Gastroesophageal sphincter (tissue), 3 donors: ENCODE measurements around the gene JCAD.

ENCODE experiments used
- CTCF ChIP-seq, 4 experiments: fragments of 200-600 bp in 2 of 4; fragments of 450-650 bp in 2 of 4; sonication (generic) in 1 of 4; IDR thresholded peaks; one replicate each; pipeline ENCODE4 v1.5.1; 2017 to 2019; ENCODE audit warnings: antibody characterized with exemption in 4 of 4, mild to moderate bottlenecking in 2 of 4, moderate library complexity in 2 of 4
- EP300 ChIP-seq: sonication (generic); formaldehyde crosslinking; IDR thresholded peaks from one replicate; pipeline ENCODE4 v1.6.1; 2017; ENCODE audit warnings: antibody characterized with exemption, mild to moderate bottlenecking
- POLR2A ChIP-seq, 2 donors: fragments of 450-650 bp; IDR thresholded peaks; one replicate each; pipeline ENCODE4 v1.6.1; 2017; ENCODE audit warnings: antibody characterized with exemption in 2 of 2, mild to moderate bottlenecking in 2 of 2, moderate library complexity in 1 of 2
- POLR2AphosphoS5 ChIP-seq: sonication (generic); formaldehyde crosslinking; IDR thresholded peaks from one replicate; pipeline ENCODE4 v1.6.1; 2017; ENCODE audit warnings: antibody characterized with exemption

GRCh38 chr10:30026080-30026479, 33.3 kb downstream of the JCAD start:
- no peak for TF ChIP-seq CTCF (IDR thresholded peaks at IDR 0.05)
- no peak for TF ChIP-seq EP300
- TF ChIP-seq POLR2A (IDR thresholded peaks at IDR 0.05), result no peak
- TF ChIP-seq POLR2AphosphoS5, result no peak
